Adrenal gland (tissue), 5 donors: Measurements from ENCODE around the gene TPR.

Source experiments
- CTCF ChIP-seq, 6 experiments: fragments of 450-650 bp in 4 of 6; fragments of 200-600 bp in 2 of 6; sonication (generic) in 1 of 6; IDR thresholded peaks; 1 replicate in 5 of 6; 2 replicates in 1 of 6; pipeline versions ENCODE4 v1.5.1 to v1.8.0; 2016 to 2021; ENCODE audit warnings: antibody characterized with exemption in 6 of 6, mild to moderate bottlenecking in 2 of 6, moderate library complexity in 1 of 6
- POLR2A ChIP-seq, 2 donors: fragments of 450-650 bp; IDR thresholded peaks; one replicate each; pipeline ENCODE4 v1.6.1; 2017; ENCODE audit warnings: antibody characterized with exemption in 2 of 2, mild to moderate bottlenecking in 2 of 2, moderate library complexity in 1 of 2
- donor health status: DM: no; HTN: no; CAD: no.

DNA sequence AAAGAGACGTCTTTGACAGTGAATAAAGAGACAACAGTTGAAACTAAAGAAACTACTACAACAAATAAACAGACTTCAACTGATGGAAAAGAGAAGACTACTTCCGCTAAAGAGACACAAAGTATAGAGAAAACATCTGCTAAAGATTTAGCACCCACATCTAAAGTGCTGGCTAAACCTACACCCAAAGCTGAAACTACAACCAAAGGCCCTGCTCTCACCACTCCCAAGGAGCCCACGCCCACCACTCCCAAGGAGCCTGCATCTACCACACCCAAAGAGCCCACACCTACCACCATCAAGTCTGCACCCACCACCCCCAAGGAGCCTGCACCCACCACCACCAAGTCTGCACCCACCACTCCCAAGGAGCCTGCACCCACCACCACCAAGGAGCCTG lies 68.5 kb downstream of the TPR start:
- no peak for TF ChIP-seq CTCF (IDR thresholded peaks at IDR 0.05)
- TF ChIP-seq POLR2A (IDR thresholded peaks at IDR 0.05): no peak
